GM19372 (cell line): ENCODE data around the gene MRPL38.

Source experiments
- ATAC-seq: cut with Tn5 transposase; IDR thresholded peaks from one replicate; pipeline ENCODE4 v1.9.1; 2021; ENCODE audit warnings: mild to moderate bottlenecking, low read depth, moderate library complexity; ENCODE audit not compliant: unreplicated experiment

Gene MRPL38

DNA sequence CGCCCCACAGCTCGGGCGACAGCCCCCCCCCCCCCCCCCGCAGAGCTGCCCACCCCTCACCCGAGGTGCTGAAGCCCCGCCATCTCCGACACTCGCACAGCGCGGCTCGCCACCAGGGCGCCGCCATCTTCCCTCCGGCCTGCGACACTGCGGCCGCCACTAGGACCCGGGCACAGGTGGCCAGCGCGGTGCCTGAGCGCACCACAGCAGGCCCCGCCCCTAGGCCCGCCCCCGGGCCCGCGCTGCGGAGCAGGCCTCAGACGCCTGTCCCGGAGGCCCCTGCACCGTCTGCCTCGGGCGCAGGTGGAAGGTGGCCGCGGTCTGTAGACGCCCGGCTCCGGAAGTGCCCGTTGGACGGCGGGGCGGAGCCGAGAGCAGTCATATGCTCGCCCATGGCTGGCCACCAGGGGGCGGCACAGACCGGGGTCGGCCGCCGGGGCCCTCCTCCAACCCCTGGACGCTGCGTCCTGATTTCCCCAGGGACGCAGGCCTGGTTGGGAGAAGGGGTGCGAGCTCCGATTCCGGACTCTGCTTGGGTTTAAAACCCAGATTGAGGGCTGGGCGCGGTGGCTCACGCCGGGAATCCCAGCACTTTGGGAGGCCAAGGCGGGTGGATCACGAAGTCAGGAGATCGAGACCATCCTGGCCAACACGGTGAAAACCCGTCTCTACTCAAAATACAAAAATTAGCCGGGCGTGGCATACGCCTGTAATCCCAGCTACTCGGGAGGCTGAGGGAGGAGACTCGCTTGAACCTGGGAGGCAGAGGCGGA lies at the start of gene MRPL38:
Gene MRPL38, minus strand, starts transcription at position 136 of the 773 bp plus-strand sequence. Its CDS starts 9 bp downstream, at position 127.
- ATAC-seq: peak; percentile 96

DNA sequence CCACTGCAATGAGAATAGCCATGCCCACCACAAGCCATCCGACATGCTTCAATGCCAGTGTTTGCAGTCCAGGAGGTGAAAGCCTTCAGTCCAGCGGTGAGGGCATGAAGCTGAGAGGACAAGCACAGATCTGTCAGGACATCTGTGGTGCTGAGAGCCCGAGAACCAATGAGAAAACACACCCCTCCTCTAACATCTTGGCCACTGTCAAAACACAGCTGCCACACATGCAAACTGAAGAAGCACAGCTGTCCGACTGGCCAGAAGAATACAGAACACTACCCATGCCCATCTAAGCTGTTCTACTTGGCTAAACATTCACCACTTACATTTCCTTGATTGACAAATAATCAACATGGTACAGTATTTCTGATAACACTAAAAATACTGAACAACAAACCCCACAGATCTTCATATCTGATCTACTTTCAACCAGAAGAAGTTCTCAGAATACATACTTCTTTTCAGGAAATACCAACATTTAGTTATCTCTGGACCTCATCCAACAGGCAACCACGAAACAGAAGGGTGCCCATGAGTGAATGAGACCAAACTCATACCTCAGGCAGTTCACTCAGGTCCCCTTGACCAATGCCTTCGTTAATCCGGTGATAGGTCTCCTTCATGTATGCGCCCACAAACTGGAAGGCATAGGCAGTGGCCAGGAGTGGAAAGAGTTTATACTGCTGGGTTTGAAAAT lies 46.3 kb upstream of the MRPL38 start:
- ATAC-seq: no peak

DNA sequence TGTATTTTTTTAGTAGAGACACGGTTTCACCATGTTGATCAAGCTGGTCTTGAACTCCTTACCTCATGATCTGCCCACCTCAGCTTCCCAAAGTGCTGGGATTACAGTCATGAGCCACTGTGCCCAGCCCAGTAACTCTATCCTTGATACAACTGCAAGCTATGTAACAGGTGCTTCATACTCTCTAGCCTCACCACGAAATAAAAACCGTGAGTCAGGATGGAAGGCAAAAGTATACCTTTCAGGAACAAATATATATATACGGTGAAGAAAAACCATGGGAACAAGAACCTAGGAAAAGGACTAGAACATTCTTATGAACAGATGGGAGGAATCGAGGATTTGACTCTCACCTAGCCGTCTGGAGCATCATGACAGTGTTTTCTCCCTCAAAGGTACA lies 45.7 kb upstream of the MRPL38 start:
- no peak for ATAC-seq

DNA sequence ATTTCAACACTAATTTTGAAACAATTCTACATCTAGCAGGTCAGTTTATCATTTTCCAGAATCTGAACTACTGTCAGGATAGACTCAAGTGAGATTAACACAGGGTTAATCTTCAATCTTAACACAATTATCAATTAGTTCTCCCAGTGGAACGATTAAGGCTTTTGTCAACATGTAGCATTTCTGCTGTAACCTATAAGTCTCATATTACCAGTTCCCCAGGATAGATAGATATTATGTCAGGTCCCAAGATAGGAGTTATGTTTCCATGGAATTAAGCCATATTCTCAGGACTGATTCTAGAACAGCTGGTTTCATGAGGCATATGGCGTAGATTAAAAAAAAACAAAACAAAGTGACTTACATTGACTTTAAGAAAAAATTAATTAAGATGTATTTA lies 40.5 kb upstream of the MRPL38 start:
- ATAC-seq: no peak

DNA sequence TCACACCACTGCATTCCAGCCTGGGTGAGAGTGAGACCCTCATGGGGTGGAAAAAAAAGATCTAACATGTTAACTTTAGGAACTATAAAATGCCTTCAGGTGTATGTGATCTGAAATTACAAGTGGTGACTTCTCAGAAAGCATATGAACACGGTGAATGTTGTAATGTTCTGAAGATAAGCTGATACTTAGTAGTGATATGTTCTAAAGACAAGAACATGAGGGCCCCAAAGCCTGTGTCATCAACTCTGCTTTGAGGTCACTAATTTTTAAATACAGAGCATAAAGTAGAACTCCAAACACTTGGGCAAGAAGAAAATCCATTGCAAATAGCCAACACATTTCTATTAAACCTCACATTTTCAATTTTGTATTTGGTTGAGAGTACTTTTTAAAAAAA lies 38.8 kb upstream of the MRPL38 start:
- no peak for ATAC-seq

DNA sequence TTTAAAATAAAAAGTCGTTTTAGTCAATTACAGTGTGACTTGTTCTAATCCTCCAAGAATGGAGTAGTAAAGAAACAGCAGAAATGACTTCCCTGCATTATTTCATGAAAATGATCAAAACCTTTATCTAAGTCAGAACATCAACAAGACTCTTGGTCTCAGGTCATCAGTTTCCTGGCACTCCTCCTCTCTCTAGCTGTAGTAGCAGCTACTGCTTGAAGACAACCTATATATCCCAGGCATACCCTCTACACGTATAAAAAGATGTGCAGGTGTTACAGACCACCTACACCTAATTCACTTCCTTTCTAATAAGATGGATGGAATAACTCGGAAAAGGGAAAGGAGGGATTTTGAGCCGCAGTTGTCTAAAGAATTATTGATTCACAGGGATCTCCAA lies 37.8 kb upstream of the MRPL38 start:
- ATAC-seq: no peak

DNA sequence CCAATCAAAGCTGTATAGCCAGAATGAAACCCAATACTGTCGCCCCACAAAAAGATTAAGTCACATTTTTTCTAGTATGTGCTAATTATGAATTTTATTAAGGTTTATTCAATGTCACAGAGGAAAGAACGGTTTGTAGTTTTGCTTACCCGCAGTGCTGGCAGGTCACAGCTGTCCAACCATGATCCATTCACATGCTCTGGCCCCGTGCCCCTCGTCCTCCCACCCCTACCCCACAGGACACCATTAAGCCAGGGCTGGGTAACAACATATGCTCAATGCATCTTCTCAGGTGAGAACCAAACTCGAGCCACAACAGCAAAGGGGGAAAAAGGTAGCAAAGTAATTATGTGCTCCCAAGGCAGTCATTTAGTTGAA lies 36.7 kb upstream of the MRPL38 start:
- no peak for ATAC-seq

DNA sequence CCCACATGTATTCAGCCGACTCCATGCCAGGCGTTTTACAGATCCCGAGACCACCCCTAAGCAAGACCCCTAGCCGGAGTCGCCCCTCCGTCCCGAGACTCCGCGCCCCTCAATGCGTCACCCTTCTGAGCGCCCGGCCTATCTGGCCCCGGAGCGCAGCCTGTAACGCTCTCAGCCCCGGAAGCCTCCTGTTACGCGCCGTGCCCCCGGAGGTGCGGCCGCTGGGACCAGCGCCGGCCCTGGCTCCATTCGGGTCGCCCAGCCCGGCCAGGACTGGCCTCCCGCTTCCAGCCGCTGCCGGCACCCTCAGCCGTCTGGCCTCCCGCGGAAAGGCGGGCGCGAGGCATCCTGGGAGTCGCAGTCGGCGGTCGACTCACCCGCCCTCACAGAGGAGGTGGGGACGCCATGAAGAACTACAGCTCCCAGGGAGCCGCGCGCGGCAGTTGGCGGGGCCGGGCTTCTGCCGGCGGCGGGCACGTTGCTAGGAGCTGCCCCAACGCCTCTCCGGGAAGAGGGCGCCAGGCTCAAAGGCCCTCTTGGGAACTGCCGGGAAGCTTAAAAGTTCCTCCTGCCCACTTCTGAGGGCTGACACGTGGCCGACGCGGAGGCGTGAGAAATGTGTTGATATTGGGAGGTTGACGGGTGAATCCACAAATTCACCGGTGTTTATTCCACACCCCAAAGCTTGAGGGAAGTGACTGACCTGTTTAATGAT lies 36.2 kb upstream of the MRPL38 start, which contains the start of gene FBF1:
Gene FBF1, minus strand, starts transcription at position 316 of the 715 bp plus-strand sequence. CDS start 2,893 bp downstream, outside the sequence.
- peak; percentile 99 for ATAC-seq

DNA sequence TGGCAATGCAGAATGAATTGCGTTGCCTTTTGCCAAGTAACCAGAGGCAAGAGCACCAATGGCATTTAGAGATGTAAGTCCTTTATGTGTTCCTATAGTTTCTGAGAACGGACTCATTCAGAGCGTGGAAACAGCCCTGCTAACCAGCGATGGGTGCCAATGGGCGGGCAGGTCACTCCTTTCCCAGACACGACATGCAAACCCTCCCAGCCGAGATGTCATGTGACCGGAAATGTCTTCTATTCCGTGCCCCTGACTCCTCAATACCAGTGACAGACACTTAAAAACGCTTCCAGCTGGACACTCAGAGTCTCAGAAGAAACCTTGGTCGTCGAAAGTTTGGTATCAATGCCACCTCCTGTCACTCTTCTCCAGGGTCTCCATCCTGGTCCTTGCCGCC lies 33.0 kb upstream of the MRPL38 start:
- no peak for ATAC-seq

DNA sequence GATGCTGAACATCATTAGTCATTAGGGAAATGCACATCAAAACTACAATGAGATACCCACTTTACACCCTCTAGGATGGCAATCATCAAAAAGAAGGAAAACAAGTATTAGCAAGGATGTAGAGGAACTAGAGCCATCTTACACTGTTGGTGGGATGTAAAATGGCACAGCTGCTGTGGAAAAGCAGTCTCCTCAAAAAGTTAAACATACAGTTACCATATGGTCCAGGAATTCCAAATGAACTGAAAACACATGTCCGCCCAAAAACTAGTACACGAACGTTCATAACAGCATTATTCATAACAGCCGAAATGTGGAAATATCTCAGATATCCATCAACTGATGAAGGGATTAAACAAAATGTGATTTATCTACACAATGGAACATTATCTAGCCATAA lies 29.1 kb upstream of the MRPL38 start:
- no peak for ATAC-seq

DNA sequence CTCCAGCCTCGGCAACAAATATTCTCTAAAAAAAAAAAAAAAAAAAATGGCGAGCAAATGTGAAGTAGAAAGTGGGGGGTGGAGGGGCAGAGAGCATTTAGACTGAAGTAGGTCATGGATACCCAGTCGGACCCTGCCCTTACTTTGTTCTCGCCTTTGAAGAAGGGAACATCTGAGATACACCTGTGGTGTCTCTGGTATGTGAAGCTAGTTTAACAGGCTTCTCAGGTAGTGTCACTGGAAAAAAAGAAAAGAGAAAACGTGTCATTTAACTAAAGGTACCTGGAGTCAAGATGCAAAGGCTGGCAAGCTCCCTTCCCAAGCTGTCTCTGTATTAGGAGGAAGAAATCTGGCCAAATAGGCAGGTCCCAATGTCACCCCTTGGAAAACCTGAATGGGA lies 28.2 kb upstream of the MRPL38 start:
- no peak for ATAC-seq

DNA sequence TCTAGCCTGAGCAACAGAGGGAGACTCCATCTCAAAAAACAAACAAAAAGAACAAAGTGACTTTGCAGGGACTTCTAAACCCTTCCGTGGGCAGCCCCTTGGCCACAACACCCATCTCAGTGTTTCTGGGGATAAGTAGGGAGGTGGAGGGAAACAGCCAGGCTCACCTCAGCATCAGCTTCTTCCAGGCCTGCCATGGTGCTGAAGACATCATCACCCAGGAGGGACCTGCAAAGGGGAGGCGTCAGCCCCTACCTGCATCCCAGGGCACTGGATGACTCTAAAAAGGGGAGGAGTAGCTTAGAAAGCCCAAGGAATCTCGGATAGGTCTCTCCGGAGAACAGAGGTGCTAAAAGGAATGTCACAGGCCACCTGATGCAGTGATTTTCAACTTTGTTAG lies 26.4 kb upstream of the MRPL38 start:
- no peak for ATAC-seq

DNA sequence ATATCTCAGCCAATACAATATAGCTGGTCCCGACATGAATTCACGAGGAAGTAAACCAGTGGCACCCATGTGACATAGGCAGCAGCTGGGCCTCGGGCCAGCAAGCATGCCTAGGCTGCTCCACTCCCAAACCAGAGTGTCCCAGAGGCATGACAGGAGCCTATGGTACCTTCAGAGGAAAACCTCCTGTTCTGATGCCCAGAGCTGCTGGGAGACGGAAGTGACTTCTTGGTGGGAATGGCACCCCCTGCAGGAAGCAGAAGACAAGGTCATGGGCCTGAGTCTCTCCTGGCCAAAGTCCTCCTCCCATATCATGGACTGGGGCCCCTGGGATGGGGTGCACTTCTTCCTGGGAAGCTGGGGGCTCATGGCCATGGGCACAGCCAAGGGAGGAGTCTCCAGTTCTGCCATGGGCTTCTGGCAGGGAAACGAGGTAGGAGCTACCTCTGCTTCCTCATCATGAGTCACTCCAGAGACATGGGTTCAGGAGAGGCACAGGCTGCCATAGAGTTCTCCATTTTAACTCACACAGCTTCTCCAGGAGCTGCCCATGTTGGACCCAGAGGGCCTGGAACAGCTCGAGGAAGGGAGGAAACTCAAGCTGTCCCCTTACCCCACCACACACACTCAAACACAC lies 22.7 kb upstream of the MRPL38 start:
- ATAC-seq: no peak

DNA sequence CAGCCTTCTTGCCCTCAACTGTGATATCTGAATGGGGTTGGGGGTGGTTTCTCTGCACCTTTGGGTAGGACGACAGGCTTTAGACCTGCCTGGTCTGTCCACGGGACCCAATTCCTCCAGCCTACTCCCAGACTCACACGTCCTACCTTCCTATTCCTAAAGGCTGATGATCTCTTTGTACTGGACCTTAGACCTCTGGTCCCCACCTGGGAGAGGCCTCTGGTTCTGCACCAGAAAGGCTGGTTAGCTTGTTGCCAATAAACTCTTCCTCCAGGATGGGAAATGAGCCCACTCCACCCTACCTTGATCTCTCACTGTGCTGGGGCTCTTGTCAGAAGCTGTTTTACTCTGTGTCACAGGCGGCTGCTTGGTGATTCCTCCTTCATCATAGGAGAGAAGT lies 21.8 kb upstream of the MRPL38 start:
- no peak for ATAC-seq

DNA sequence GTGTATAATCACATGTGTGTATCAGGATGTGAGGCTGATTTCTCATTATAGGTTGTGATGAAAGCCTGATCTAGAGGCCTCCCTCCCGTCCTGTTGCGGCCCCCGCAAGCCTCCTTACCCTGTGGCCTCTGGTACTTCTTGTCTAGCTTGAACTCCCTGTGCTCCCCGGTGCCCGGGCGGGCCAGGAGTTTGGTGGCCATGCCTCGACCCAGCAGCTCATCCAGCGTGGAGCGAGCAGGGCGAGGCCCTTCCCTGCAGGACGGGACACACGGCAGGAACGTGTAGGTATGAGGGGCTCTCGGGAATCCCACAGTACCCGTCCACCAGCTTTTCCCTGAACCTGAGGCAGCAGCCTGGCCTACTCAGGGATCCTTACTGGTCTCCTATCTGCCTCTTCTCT lies 21.2 kb upstream of the MRPL38 start:
- ATAC-seq: no peak

DNA sequence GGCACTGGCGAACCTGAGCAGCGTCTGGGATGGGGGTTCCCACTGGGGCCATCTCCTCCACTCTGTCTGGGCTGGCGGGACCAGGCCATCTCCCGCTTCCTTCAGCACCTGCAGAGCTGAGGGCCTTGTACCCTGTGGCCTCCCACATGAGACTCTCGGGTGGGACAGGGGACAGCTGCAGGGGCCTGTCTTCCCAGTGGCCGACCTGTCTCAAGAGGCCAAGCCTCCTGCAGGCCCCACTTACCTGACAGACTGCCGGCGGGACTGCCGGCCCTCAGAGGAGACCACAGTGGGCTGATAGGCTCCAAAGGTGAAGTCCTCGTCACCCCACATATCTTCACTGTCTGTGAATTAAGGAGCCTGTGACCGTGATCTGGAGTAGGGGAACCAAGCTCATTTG lies 20.4 kb upstream of the MRPL38 start:
- ATAC-seq: no peak

DNA sequence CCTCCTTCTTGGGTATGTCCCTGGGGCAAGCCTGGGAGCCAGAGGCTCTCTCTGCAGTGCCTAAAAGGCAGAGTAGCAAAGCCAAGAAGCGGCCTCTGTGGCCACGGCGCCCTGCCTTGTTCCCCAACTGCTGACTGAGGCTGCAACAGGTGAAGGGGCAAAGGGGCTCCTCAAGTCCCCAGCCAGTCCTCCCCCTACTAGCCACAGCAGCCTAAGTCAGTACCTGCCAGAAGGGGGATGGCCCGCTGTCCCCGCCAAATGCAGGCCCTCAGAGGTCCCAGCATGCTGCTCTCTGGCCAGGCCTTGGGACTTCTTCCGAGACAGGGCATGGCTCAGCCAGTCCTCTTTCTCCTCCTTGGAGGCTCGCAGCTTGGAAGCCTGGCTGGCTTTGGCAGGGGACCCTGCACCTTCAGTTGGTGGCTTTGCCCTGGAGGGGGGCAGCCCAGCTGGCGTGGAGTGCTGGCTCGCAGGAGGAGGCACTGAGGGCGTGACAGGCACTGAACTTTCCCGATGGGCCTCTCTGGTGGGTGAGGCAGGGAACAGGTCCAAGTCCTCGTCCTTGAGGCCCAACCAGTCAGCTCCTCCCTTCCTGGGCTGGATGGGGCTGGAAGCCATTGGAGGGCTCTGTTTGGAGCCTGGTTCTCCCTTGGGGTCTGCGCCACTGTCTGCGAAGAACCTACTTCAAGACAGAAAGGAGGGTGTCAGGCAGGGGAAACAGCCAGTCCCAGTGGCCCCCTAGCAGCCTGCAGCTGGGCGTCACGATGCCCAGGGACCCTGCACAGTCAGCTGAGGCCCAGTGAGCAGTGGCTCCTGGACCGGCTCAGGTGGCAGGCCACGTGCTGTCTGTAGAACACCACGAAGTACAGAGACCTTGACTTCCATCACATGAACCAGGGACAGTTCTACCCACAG lies 18.5 kb upstream of the MRPL38 start:
- no peak for ATAC-seq

DNA sequence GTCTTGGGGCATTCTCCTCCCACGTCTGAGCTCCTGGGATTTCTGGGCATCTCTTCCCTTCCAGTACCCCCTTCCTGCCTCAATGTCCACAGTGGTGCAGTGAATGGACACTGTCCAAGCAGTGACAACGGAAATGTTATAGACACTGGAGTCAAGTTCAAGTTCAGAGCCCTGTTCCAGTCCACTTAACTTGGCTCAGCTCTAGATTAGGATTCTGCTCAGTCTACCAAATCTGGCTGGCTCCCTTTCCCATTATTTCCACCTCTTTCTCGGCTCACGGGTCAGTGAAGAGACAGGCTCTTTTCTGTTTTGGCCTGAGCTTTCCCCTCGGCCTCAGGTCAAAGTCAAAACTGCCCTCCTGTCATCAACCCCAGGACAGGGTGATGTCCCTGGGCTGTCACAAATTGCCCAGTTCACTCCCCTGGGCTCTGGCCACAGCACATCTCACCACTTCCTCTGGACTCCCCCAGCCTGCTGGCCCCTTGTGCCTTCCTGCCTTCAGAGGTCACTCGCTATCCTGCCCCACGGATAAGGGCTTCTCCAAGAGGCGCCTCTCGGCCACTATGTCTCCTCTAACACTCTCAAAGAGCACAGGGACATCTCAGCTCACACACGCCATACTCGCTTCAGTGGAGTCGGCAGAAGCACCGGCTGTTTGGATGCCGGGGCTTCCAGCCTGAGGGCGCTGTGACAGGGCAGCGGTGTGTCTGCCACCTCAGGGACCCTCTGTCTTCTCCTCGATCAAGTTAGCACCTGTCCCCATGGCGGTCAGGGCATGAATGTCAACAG lies 17.7 kb upstream of the MRPL38 start:
- ATAC-seq: no peak

DNA sequence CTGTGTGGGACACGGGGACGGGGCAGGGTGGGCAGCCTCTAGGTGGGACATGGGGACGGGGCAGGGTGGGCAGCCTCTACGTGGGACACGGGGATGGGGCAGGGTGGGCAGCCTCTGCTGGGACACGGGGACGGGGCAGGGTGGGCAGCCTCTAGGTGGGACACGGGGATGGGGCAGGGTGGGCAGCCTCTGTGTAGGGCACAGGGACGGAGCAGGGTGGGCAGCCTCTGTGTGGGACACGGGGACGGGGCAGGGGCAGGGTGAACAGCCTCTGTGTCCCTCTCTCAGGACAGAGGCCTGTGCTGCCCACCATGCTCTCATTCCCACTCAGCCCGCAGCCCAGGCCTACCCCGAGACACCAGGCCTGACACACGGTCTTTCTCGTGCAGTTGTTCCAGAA lies 16.9 kb upstream of the MRPL38 start:
- no peak for ATAC-seq
